Smooth muscle cell (in vitro differentiated cells): ENCODE measurements around the gene MRPS11. TPM values are rescaled to one million over a fixed set of nuclear protein-coding genes. Genes with fewer than 3 reads are reported as not detected.

Experiments used
- DNase-seq: peaks from one replicate; lab custom pipeline; 2025; ENCODE audit not compliant: unreplicated experiment; lab: John Stamatoyannopoulos, UW
- H2AFZ ChIP-seq: fragments of 200-600 bp; sonication (generic); 2 replicates; pipeline ENCODE4 v1.6.0; 2016; ENCODE audit warnings: antibody characterized with exemption, low read depth, mild to moderate bottlenecking
- H3F3A ChIP-seq: fragments of 200-600 bp; sonication (generic); 2 replicates; pipeline ENCODE4 v1.6.0; 2017; ENCODE audit warnings: antibody characterized with exemption, low read depth
- H3K27ac ChIP-seq: fragments of 200-600 bp; sonication (generic); 2 replicates; pipeline ENCODE4 v1.5.1; 2016; ENCODE audit warnings: low read depth, mild to moderate bottlenecking
- H3K27me3 ChIP-seq: fragments of 200-600 bp; sonication (generic); 2 replicates; pipeline ENCODE4 v1.6.1; 2016; ENCODE audit warnings: low read depth, mild to moderate bottlenecking
- H3K36me3 ChIP-seq: fragments of 200-600 bp; sonication (generic); 2 replicates; pipeline ENCODE4 v1.5.1; 2016; ENCODE audit warnings: low read depth
- H3K4me1 ChIP-seq: fragments of 200-600 bp; sonication (generic); 2 replicates; pipeline ENCODE4 v1.5.1; 2016; ENCODE audit warnings: low read depth
- H3K4me2 ChIP-seq: fragments of 200-600 bp; sonication (generic); 2 replicates; pipeline ENCODE4 v1.6.0; 2016; ENCODE audit warnings: mild to moderate bottlenecking
- H3K4me3 ChIP-seq: fragments of 200-600 bp; sonication (generic); 2 replicates; pipeline ENCODE4 v1.5.1; 2016; ENCODE audit warnings: mild to moderate bottlenecking
- H3K79me2 ChIP-seq: fragments of 200-600 bp; sonication (generic); 2 replicates; pipeline ENCODE4 v1.6.0; 2016; ENCODE audit warnings: low read depth, mild to moderate bottlenecking
- H3K9ac ChIP-seq: fragments of 200-600 bp; sonication (generic); 2 replicates; pipeline ENCODE4 v1.6.0; 2016; ENCODE audit warnings: low read depth
- H3K9me3 ChIP-seq: fragments of 200-600 bp; sonication (generic); replicated peaks from 2 replicates; pipeline ENCODE4 v1.5.1; 2016; ENCODE audit warnings: low read depth
- H4K20me1 ChIP-seq: fragments of 200-600 bp; sonication (generic); 2 replicates; pipeline ENCODE4 v1.6.0; 2016; ENCODE audit warnings: low read depth
- WGBS: methylation state at CpG from one replicate; pipeline ENCODE4 v1.1.7; 2016; ENCODE audit warnings: low lambda C conversion rate; 5-methylcytosine and 5-hydroxymethylcytosine counted together
- polyA plus RNA-seq: library from polyadenylated mRNA; unstranded; fragments of >200 nt; fragmentation: Nextera tagmentation; extraction: Ambion mirVana; gene quantifications from 2 replicates; pipeline ENCODE4 v1.2.1, GENCODE V29; 2016
- total RNA-seq: library from RNA; depleted of rRNA; stranded (reverse); fragments of >200 nt; gene quantifications from 2 replicates; pipeline ENCODE4 v1.2.3, GENCODE V29; 2014
- TF ChIP-seq, protein P1 (sequence below): fragments of 200-600 bp; sonication (generic); IDR thresholded peaks from 2 replicates; pipeline ENCODE4 v1.5.1; 2017; ENCODE audit warnings: borderline replicate concordance, mild to moderate bottlenecking, antibody characterized with exemption; ENCODE audit not compliant: insufficient read depth, poor library complexity, severe bottlenecking

Gene MRPS11
- total and polyA plus RNA-seq, 2 experiments from 2014 or later: 39.1 to 69.1 TPM

DNA sequence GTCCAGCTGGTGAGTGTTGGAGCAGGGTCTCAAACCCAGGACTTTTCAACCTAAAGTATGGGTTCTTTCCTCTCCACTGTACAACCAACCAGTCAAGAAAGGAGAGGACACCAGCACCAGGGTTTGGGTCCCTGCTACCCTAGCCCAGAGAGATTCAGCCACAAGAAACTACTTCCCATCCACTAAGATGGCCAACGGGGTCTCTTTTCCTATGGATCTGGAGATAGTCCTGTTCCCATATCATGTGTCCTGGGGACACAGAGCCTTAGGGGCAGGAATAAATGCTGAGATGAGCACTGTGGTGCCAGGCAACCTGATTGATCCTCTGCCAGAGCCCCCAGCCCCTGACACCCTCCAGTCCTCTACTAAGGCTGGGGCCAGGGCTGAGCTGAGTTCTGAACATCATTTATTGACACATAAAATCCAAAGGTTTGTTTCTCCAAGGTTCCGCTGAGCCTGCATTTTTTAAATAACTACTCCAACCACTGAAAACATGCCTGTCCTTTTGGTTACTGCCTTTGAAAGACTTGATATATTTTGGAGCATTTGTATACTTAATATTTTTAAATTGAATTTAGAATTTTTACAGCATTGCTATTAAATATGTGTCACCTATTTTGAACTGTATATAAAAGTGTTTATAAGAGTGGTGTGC, 26.3 kb upstream of the MRPS11 start:
- DNase-seq: no peak
- WGBS: 81% methylated on average over 2 of the region's 2 CpGs
- H3K27me3 ChIP-seq: no peaks in the 10 kb centered on the region
- H3K36me3 ChIP-seq: no peaks in the 10 kb centered on the region
- no peaks in the 10 kb centered on the region for H3K9me3 ChIP-seq
- H3K79me2 ChIP-seq: no peaks in the 10 kb centered on the region
- no peaks in the 10 kb centered on the region for H3K4me1 ChIP-seq
- no peak overlapping the region for H3K4me2 ChIP-seq
- no peak overlapping the region for H3K27ac ChIP-seq
- TF ChIP-seq, protein P1, sequence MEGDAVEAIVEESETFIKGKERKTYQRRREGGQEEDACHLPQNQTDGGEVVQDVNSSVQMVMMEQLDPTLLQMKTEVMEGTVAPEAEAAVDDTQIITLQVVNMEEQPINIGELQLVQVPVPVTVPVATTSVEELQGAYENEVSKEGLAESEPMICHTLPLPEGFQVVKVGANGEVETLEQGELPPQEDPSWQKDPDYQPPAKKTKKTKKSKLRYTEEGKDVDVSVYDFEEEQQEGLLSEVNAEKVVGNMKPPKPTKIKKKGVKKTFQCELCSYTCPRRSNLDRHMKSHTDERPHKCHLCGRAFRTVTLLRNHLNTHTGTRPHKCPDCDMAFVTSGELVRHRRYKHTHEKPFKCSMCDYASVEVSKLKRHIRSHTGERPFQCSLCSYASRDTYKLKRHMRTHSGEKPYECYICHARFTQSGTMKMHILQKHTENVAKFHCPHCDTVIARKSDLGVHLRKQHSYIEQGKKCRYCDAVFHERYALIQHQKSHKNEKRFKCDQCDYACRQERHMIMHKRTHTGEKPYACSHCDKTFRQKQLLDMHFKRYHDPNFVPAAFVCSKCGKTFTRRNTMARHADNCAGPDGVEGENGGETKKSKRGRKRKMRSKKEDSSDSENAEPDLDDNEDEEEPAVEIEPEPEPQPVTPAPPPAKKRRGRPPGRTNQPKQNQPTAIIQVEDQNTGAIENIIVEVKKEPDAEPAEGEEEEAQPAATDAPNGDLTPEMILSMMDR: no peak
- no peak overlapping the region for H3K4me3 ChIP-seq
- H4K20me1 ChIP-seq: no peaks in the 10 kb centered on the region
- no peak overlapping the region for H3K9ac ChIP-seq
- no peaks in the 10 kb centered on the region for H3F3A ChIP-seq
- H2AFZ ChIP-seq: no peak overlapping the region

- Histone ChIP-seq H3K79me2 (no peaks in the 10 kb centered on the region), H2AFZ (no peak overlapping the region), H3K36me3 (no peaks in the 10 kb centered on the region), H3K4me3 (no peak overlapping the region), H3K9ac (no peak overlapping the region), H3F3A (no peaks in the 10 kb centered on the region), H3K27me3 (no peaks in the 10 kb centered on the region), H3K4me2 (no peak overlapping the region), H4K20me1 (no peaks in the 10 kb centered on the region), H3K9me3 (no peaks in the 10 kb centered on the region), H3K4me1 (no peaks in the 10 kb centered on the region), H3K27ac (no peak overlapping the region)
- no peak for DNase-seq
- TF ChIP-seq, protein P1: no peak
- WGBS: 94% methylated on average over 1 of the region's 1 CpG
Observed at GRCh38 chr15:88447206-88447605, 20.3 kb upstream of the MRPS11 start.

- Histone ChIP-seq H3K4me2 (no peak overlapping the region), H3K79me2 (no peaks in the 10 kb centered on the region), H3K9me3 (no peaks in the 10 kb centered on the region), H2AFZ (no peak overlapping the region), H3K9ac (no peak overlapping the region), H3F3A (no peaks in the 10 kb centered on the region), H3K4me1 (no peaks in the 10 kb centered on the region), H4K20me1 (no peaks in the 10 kb centered on the region), H3K27me3 (no peaks in the 10 kb centered on the region), H3K27ac (no peak overlapping the region), H3K4me3 (no peak overlapping the region), H3K36me3 (no peaks in the 10 kb centered on the region)
- 88% methylated on average over 1 of the region's 1 CpG for WGBS
- no peak for DNase-seq
- TF ChIP-seq, protein P1: no peak
Observed at GRCh38 chr15:88447741-88448140, 19.8 kb upstream of the MRPS11 start.

GRCh38 chr15:88448991-88449461, 18.5 kb upstream of the MRPS11 start:
- H3K9me3 ChIP-seq: no peaks in the 10 kb centered on the region
- TF ChIP-seq, protein P1: no peak
- no peak overlapping the region for H3K9ac ChIP-seq
- no peak overlapping the region for H3K4me2 ChIP-seq
- no peaks in the 10 kb centered on the region for H3F3A ChIP-seq
- no peak overlapping the region for H2AFZ ChIP-seq
- 38% methylated on average over 5 of the region's 5 CpGs for WGBS
- H3K27ac ChIP-seq: no peak overlapping the region
- no peak overlapping the region for H3K4me3 ChIP-seq
- H4K20me1 ChIP-seq: no peaks in the 10 kb centered on the region
- DNase-seq: no peak
- no peaks in the 10 kb centered on the region for H3K4me1 ChIP-seq
- H3K27me3 ChIP-seq: no peaks in the 10 kb centered on the region
- H3K79me2 ChIP-seq: no peaks in the 10 kb centered on the region
- H3K36me3 ChIP-seq: no peaks in the 10 kb centered on the region
